ENCODE data around the gene ROR1. TPM values are rescaled to one million over a fixed set of nuclear protein-coding genes. Genes with fewer than 3 reads are reported as not detected.

ROR1 gene
- total RNA-seq, 6 donors from 2014 or later, result 19.7 to 39.8 (median 28.5) TPM

DNA sequence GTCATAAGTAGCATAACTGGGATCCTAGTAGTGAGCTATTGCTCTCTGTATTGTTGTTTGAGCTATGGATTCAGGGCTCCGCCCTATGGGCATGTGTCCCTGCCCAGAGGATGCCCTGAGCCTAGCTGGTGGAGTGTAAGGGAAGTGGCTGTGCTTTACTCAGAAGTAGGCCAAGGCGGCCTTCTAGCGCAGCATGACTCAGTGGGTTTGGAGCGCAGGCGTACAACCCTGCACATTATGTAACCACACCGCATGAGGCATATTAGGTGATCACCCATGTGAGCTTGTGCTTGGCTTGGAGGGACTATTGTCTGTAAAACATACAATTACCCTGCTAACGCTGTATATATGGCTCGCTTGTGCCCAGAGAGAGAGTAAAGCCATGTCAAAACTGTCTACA is 418.5 kb downstream of the ROR1 start:
- H3K27me3 ChIP-seq, result no peaks in the 10 kb centered on the region
- no peaks in the 10 kb centered on the region for H3K4me1 ChIP-seq
- 94 to 96% methylated on average over 8 of the region's 8 CpGs for WGBS, 2 donors
- DNase-seq (no peak), ATAC-seq (ENCODE audit: low FRiP score in 2 of 2) (no peak)
- no peak overlapping the region for H3K27ac ChIP-seq
- no peak overlapping the region for H3K4me3 ChIP-seq
- TF ChIP-seq EP300 (IDR thresholded peaks at IDR 0.05) (no peak), POLR2A (IDR thresholded peaks at IDR 0.05) (no peak), POLR2AphosphoS5 (IDR thresholded peaks at IDR 0.05) (no peak)
- TF ChIP-seq, protein P1, sequence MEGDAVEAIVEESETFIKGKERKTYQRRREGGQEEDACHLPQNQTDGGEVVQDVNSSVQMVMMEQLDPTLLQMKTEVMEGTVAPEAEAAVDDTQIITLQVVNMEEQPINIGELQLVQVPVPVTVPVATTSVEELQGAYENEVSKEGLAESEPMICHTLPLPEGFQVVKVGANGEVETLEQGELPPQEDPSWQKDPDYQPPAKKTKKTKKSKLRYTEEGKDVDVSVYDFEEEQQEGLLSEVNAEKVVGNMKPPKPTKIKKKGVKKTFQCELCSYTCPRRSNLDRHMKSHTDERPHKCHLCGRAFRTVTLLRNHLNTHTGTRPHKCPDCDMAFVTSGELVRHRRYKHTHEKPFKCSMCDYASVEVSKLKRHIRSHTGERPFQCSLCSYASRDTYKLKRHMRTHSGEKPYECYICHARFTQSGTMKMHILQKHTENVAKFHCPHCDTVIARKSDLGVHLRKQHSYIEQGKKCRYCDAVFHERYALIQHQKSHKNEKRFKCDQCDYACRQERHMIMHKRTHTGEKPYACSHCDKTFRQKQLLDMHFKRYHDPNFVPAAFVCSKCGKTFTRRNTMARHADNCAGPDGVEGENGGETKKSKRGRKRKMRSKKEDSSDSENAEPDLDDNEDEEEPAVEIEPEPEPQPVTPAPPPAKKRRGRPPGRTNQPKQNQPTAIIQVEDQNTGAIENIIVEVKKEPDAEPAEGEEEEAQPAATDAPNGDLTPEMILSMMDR (IDR thresholded peaks at IDR 0.05), result no peak
- H3K36me3 ChIP-seq, result no peaks in the 10 kb centered on the region
- H3K9me3 ChIP-seq, result no peaks in the 10 kb centered on the region

DNA sequence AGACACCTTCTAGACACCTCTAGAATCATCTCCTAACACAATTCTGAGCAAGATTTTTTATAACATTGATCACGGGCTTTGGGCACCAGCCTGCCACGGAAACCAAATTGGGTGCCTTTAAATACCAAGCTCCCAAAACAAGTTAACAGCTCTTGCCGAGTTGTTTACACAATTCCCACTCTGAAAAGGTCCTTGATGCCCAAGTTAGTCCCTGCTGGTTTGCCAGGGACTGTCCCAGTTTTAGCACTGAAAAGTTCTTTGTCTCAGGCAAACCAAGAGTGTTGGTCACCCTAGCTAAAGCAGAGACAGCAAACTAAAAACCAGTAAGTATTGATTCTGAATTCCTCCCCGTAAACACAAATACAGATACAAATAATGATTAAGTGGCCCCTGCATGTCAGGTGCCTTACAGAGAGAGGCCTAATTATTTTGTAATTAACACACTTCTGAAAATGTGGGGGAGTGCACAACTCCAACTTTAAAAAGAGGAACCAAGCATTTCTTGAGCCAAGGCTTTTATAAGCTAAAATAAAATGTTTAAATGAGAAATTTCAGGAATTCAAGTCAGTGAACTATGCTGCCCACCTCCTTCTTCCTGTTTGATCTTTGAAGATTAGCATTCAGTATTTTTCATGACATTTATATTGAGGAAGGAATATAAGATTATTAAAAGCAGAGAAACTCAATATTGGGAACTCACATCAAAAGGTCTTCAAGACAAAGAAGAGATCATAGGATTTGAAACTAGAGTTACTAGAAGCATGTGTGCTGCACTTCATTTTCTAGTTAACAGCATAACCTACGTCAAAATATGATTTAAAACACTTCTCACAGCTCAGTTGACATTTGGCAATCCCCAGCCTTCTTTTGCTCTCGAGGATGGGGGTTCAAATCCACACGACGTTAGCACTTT is 420.6 kb downstream of the ROR1 start:
- DNase-seq (no peak), ATAC-seq (ENCODE audit: low FRiP score in 2 of 2) (no peak)
- H3K4me3 ChIP-seq, result no peak overlapping the region
- H3K4me1 ChIP-seq, result no peaks in the 10 kb centered on the region
- H3K36me3 ChIP-seq, result no peaks in the 10 kb centered on the region
- no peaks in the 10 kb centered on the region for H3K27me3 ChIP-seq
- no peak overlapping the region for H3K27ac ChIP-seq
- no peak for TF ChIP-seq EP300 (IDR thresholded peaks at IDR 0.05)
- TF ChIP-seq POLR2AphosphoS5 (IDR thresholded peaks at IDR 0.05), result no peak
- TF ChIP-seq POLR2A (IDR thresholded peaks at IDR 0.05), result no peak
- TF ChIP-seq, protein P1 (IDR thresholded peaks at IDR 0.05), result no peak
- 59 to 63% methylated on average over 8 of the region's 8 CpGs for WGBS, 2 donors
- no peaks in the 10 kb centered on the region for H3K9me3 ChIP-seq

DNA sequence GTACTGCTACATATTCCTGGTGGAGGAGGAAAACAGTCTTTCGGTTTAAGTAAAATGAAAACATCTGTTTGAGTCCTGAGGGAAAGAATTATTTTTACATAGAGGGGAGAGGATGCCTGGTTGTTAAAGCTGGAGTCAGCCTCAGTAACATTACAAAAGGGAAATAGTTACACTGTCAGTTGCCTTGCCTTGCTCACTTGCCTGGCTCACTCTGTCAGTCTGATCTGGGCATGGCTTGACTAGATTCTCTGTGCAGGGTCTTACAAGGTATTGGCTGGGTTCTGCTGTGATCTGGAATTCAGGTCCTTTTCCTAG is 421.2 kb downstream of the ROR1 start:
- H3K27me3 ChIP-seq, result no peaks in the 10 kb centered on the region
- 81 to 87% methylated on average over 1 of the region's 1 CpG for WGBS, 2 donors
- ATAC-seq (ENCODE audit: low FRiP score in 2 of 2) (peak in 1 of 2 donors; percentile 53), DNase-seq (no peak)
- TF ChIP-seq, protein P1 (IDR thresholded peaks at IDR 0.05), result no peak
- TF ChIP-seq EP300 (IDR thresholded peaks at IDR 0.05), result no peak
- no peak overlapping the region for H3K4me3 ChIP-seq
- no peaks in the 10 kb centered on the region for H3K36me3 ChIP-seq
- H3K27ac ChIP-seq, result no peak overlapping the region
- H3K4me1 ChIP-seq, result no peaks in the 10 kb centered on the region
- H3K9me3 ChIP-seq, result no peaks in the 10 kb centered on the region

DNA sequence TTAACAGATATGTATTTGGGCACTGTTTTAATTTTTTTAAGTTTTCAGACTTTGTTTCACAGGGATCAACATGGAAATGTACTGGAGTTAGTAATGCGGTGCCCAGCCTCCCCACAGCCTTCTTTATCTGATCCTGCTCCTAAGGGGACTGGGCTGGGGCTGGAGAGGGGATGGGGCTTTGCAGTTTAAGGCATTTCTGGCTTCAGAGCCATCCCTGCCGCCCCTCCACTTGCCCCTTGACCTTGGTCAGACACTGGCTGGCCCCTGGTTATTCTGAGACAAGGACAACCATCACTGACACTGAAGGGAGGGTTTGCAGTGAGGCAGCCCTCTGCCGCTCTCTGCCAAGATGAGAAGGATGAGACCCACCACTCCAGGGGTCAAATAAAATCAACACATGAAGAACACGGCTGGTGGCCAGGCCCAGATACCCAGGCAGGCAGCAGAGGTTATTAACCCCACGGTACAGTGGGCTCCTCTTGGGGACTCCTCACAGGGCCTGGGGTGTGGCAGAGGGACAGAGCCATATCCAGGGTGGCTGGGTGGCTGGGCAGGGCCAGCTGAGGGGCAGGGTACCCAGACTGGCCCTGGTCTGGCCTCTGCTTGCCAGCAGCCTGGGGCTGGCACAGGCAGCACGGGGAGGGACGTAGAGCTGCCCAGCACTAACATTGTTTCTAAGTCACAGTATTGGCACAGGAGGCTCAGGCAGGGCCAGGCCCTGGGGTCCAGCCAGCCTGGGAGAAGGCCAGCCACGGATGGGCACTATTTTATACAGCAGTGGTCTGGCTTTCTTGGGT is 422.5 kb downstream of the ROR1 start:
- peak in 1 of 2 donors; percentile 22 for ATAC-seq (ENCODE audit: low FRiP score in 2 of 2)
- Histone ChIP-seq H3K27ac (no peak overlapping the region), H3K4me1 (no peaks in the 10 kb centered on the region), H3K36me3 (no peaks in the 10 kb centered on the region), H3K9me3 (no peaks in the 10 kb centered on the region), H3K4me3 (no peak overlapping the region), H3K27me3 (no peaks in the 10 kb centered on the region)
- WGBS, 2 donors, result 74 to 87% methylated on average over 6 to 8 of the region's 8 CpGs
- DNase-seq, result peak in 1 of 2 donors; percentile 56
- no peak for TF ChIP-seq POLR2AphosphoS5 (IDR thresholded peaks at IDR 0.05)
- TF ChIP-seq EP300 (IDR thresholded peaks at IDR 0.05), result no peak
- TF ChIP-seq, protein P1 (IDR thresholded peaks at IDR 0.05), result no peak
- no peak for TF ChIP-seq POLR2A (IDR thresholded peaks at IDR 0.05)
